PC-3 (cell line): ENCODE results near the gene TUT1. TPM values are rescaled to one million over a fixed set of nuclear protein-coding genes. Genes with fewer than 3 reads are reported as not detected.

Experiments
- ATAC-seq: fragments of 200-7000 bp; cut with Tn5 transposase; 2 replicates; pipeline ENCODE4 v1.9.1; 2020; ENCODE audit warnings: mild to moderate bottlenecking, moderate library complexity
- BruUV-seq: library from RNA; stranded (reverse); fragments of 400-500 nt; replicated peaks from 2 replicates; lab custom pipeline; 2021; lab: Mats Ljungman, UMichigan
- CTCF ChIA-PET: fragments of 300-600 bp; sonication (Branson Sonifier 250); formaldehyde crosslinking; loops from one replicate; lab custom pipeline; 2022; ENCODE audit warnings: antibody characterized with exemption; lab: Charles Lee
- POLR2A ChIA-PET: fragments of 300-600 bp; sonication (Branson Sonifier 250); formaldehyde crosslinking; loops from one replicate; lab custom pipeline; 2022; ENCODE audit warnings: antibody characterized with exemption; ENCODE audit not compliant: unreplicated experiment; lab: Charles Lee
- DNase-seq: peaks from one replicate; pipeline ENCODE4 v3.0.0-alpha.2; 2015
- H2AFZ ChIP-seq: fragments of 300-600 bp; sonication (generic); 2 replicates; pipeline ENCODE4 v1.6.0; 2016; ENCODE audit warnings: antibody characterized with exemption, low read length
- H3F3A ChIP-seq: fragments of 300-600 bp; sonication (generic); one replicate; pipeline ENCODE4 v1.6.0; 2017; ENCODE audit warnings: antibody characterized with exemption, low read length, control low read depth, mild to moderate bottlenecking; ENCODE audit not compliant: unreplicated experiment
- H3K27ac ChIP-seq: fragments of 300-600 bp; sonication (generic); 2 replicates; pipeline ENCODE4 v1.5.1; 2016; ENCODE audit warnings: mild to moderate bottlenecking, low read length
- H3K27me3 ChIP-seq: fragments of 300-600 bp; sonication (generic); 2 replicates; pipeline ENCODE4 v1.6.1; 2016; ENCODE audit warnings: low read length, mixed read lengths
- H3K36me3 ChIP-seq: fragments of 300-600 bp; sonication (generic); 2 replicates; pipeline ENCODE4 v1.6.1; 2016; ENCODE audit warnings: low read depth, mixed run types, low read length, mixed read lengths
- H3K4me1 ChIP-seq: fragments of 300-600 bp; sonication (generic); 2 replicates; pipeline ENCODE4 v1.5.1; 2016; ENCODE audit warnings: low read length; ENCODE audit not compliant: insufficient read depth
- H3K4me2 ChIP-seq: fragments of 300-600 bp; sonication (generic); 2 replicates; pipeline ENCODE4 v1.6.0; 2016; ENCODE audit warnings: low read length
- H3K4me3 ChIP-seq: fragments of 300-600 bp; sonication (generic); 2 replicates; pipeline ENCODE4 v1.5.1; 2016; ENCODE audit warnings: mild to moderate bottlenecking, low read length, mixed read lengths
- H3K79me2 ChIP-seq: fragments of 300-600 bp; sonication (generic); 2 replicates; pipeline ENCODE4 v1.6.1; 2017; ENCODE audit warnings: low read length, mixed read lengths
- H3K9ac ChIP-seq: fragments of 300-600 bp; sonication (generic); 2 replicates; pipeline ENCODE4 v1.6.0; 2016; ENCODE audit warnings: mild to moderate bottlenecking, low read length
- H3K9me2 ChIP-seq: fragments of 300-600 bp; sonication (generic); replicated peaks from 2 replicates; pipeline ENCODE4 v1.6.1; 2016; ENCODE audit warnings: mixed run types, low read length, mixed read lengths
- H3K9me3 ChIP-seq: fragments of 300-600 bp; sonication (generic); 2 replicates; pipeline ENCODE4 v1.6.1; 2016; ENCODE audit warnings: low read length, mixed read lengths
- H4K20me1 ChIP-seq: fragments of 300-600 bp; sonication (generic); 2 replicates; pipeline ENCODE4 v1.6.1; 2016; ENCODE audit warnings: low read length, mixed read lengths
- CTCF ChIP-seq: fragments of 300-600 bp; sonication (generic); conservative IDR thresholded peaks from 2 replicates; pipeline ENCODE4 v1.5.1; 2017; ENCODE audit warnings: antibody characterized with exemption, low read depth, mild to moderate bottlenecking, low read length
- EZH2 ChIP-seq: fragments of 300-600 bp; sonication (generic); IDR thresholded peaks from one replicate; pipeline ENCODE4 v1.6.1; 2017; ENCODE audit warnings: antibody characterized with exemption, mild to moderate bottlenecking, low read length; ENCODE audit not compliant: unreplicated experiment
- EZH2phosphoT487 ChIP-seq: fragments of 300-600 bp; sonication (generic); IDR thresholded peaks from 2 replicates; pipeline ENCODE4 v1.6.1; 2018; ENCODE audit warnings: mild to moderate bottlenecking, antibody characterized with exemption, low read length, borderline replicate concordance
- intact Hi-C: fragments of 100-400 bp; cut with micrococcal nuclease; formaldehyde crosslinking; loops from 2 replicates; pipeline ENCODE4 v1.9.0; 2023
- total RNA-seq: library from RNA; depleted of rRNA; stranded (reverse); fragments of >200 nt; gene quantifications from 2 replicates; pipeline ENCODE4 v1.2.3, GENCODE V29; 2014

TUT1 gene
- total RNA-seq, 1 experiment from 2014 or later = 17.8 TPM

GRCh38 chr11:62547691-62548281 lies 43.5 kb downstream of the TUT1 start:
- TSS peak; percentile 14 for BruUV-seq
- peak; percentile 76 for DNase-seq
- Histone ChIP-seq H3F3A (peaks cover 11% of the 10 kb centered on the region), H3K27me3 (no peaks in the 10 kb centered on the region), H3K79me2 (peaks cover 46% of the 10 kb centered on the region), H3K4me1 (peaks cover 57% of the 10 kb centered on the region), H3K4me2 (peak overlapping the region; percentile 89), H3K9me3 (no peaks in the 10 kb centered on the region), H3K9me2 (no peaks in the 10 kb centered on the region), H3K36me3 (no peaks in the 10 kb centered on the region), H3K4me3 (peak overlapping the region; percentile 96), H3K9ac (peak overlapping the region; percentile 97), H4K20me1 (0 out of 2 replicates have a peak, but pooled peaks cover 8% of the 10 kb centered on the region), H3K27ac (peak overlapping the region; percentile 94), H2AFZ (peak overlapping the region; percentile 71)
- intact Hi-C loops = no loop called here
- ATAC-seq = peak; percentile 4
- TF ChIP-seq EZH2 (no peak), CTCF (no peak), EZH2phosphoT487 (no peak)
- POLR2A ChIA-PET = interaction anchor here (1.0 to 1.5 kb wide), 3 partner anchors 8 to 26 kb away, joined by 3 to 17 read pairs (median 5); partner anchors contain the start of gene EEF1G
- CTCF ChIA-PET = interaction anchor here (0.6 to 1.7 kb wide), 3 partner anchors 10 to 13 kb away, joined by 4 to 13 read pairs (median 6); no protein-coding TSS in a partner anchor

- peak; percentile 10 for ATAC-seq
- H3K4me1 ChIP-seq = peaks cover 57% of the 10 kb centered on the region
- peak; percentile 77 for DNase-seq
- peak overlapping the region; percentile 89 for H3K4me2 ChIP-seq
- H3K27ac ChIP-seq = peak overlapping the region; percentile 94
- intact Hi-C loops = loop anchor here (1.0 kb wide), 1 partner anchor 13 kb away; no protein-coding TSS in a partner anchor
- H3F3A ChIP-seq = peaks cover 8% of the 10 kb centered on the region
- TF ChIP-seq EZH2 (no peak), CTCF (no peak), EZH2phosphoT487 (no peak)
- peak overlapping the region; percentile 96 for H3K4me3 ChIP-seq
- no peaks in the 10 kb centered on the region for H3K9me3 ChIP-seq
- ChIA-PET CTCF (interaction anchor here (1.3 to 1.7 kb wide), 2 partner anchors 12 to 14 kb away, joined by 5 to 13 read pairs; no protein-coding TSS in a partner anchor), POLR2A (interaction anchor here (0.5 to 1.5 kb wide), 5 partner anchors 8 to 335 kb away, joined by 3 to 17 read pairs (median 5); partner anchors contain the start of gene EEF1G)
- H4K20me1 ChIP-seq = peaks cover 14% of the 10 kb centered on the region
- no peaks in the 10 kb centered on the region for H3K36me3 ChIP-seq
- peak overlapping the region; percentile 97 for H3K9ac ChIP-seq
- peaks cover 53% of the 10 kb centered on the region for H3K79me2 ChIP-seq
- H2AFZ ChIP-seq = peak overlapping the region; percentile 71
- no peaks in the 10 kb centered on the region for H3K9me2 ChIP-seq
- BruUV-seq = no TSS peak
- H3K27me3 ChIP-seq = no peaks in the 10 kb centered on the region
These were observed 44.2 kb downstream of the TUT1 start for GRCh38 chr11:62546929-62547625.
